ENCODE results near the gene KLF9.

GRCh38 chr9:70363760-70364159, 50.7 kb downstream of the KLF9 start:
- TF ChIP-seq CTCF (IDR thresholded peaks at IDR 0.05) (no peak), EP300 (IDR thresholded peaks at IDR 0.05) (no peak), POLR2A (IDR thresholded peaks at IDR 0.05) (no peak)
